NCI-H2081 (cell line): Measurements from ENCODE around the gene CAPN2.
A peak's percentile ranks its signal among the peaks of the same experiment; 100 is the strongest.
"Not testable (repeated sequence)": the region's sequence is repeated elsewhere in the genome, so short reads cannot be mapped to it uniquely, and the experiment has no call there.

Experiments
- DNase-seq, 2 experiments: peaks; one replicate each; lab custom pipeline; 2025; lab: John Stamatoyannopoulos, UW

CAPN2 gene

DNA sequence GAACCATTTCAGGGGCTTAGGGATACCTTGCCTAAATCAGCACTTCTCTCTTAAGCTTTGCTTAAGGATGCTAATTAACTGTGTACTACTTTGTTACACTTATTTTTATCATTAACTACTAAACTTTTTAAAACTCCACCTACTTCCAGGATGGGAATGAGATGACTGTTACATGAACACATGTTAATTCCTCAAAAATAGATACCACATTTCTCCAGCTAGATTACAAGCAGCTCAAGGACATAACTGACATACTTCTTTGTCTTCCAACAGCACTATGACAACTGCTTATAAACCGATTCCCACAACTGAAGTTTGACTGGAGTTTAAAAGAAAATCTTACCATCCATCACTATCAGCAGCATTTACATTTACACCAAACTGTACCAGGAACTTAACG, 79.7 kb downstream of the CAPN2 start:
- no peak for DNase-seq

DNA sequence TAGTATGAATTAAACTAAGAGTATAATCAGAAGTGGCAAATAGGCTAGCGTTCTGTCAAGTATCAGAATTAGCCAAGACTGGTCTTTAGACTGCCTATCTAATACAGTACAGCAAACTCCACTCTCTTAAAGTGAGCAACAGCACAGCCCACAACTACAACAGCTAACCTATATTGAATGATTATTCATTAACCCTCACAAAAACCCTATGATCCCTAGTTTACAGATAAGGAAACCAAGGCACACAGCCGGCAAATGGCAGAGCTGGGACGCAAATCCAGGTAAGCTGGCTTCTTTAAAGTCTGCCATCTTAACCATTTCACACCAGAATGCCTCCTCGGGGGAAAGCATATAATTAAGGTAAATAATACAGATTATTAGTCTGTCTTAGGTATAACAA, 81.4 kb downstream of the CAPN2 start:
- DNase-seq, result no peak

DNA sequence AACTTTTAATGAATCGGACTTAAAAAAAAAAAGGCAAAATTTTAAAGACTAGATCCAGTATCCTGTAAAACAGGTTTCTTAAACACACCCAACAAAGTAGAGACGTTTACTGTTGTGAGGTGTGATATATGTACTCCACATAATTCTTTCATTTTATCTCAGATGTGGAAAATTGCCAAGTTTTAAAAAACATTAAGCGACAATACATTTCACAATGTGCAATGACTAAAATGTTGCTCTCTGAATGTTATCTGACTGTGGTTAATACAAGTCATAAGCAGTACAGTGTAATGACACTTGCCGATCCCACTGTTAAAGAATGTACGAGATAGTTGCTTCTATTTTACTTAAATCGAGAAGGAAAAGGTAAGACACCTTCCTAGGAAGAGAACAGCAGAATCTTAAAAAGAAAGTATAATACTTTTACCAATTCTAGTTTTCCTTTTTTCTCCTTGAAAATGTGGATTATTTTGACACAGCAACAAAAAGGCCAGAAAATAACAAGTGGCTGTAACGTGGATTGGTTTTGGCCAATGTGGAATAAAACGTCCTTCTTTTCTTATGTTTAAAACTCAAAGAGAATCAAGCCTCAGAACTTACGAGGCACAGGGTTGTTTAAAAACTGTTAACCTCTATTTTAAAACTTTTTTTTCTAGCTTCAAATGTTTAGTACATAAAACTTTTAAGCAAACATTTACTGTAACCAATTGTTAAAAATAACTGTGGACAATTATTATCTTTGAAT, 82.0 kb downstream of the CAPN2 start:
- no peak for DNase-seq

DNA sequence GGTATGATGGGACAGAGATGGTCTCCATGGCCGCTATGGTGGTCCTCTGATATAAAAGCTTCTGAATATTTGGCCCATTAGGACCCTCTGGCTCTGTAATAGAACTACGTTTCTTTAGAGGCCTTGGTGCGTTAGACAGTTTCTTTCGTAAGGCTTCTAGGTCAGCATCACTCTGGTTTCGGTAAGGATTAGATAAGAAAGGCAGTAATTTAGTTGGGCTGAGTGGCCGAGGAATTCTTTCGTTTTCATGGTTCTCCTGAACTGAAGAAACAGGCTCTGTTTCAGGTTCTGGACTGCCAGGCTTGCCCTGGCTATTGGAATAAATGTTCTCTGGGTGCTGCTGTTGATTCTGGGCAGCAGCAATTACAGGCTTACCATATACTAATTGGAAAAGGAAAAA, 83.9 kb downstream of the CAPN2 start:
- no peak for DNase-seq

DNA sequence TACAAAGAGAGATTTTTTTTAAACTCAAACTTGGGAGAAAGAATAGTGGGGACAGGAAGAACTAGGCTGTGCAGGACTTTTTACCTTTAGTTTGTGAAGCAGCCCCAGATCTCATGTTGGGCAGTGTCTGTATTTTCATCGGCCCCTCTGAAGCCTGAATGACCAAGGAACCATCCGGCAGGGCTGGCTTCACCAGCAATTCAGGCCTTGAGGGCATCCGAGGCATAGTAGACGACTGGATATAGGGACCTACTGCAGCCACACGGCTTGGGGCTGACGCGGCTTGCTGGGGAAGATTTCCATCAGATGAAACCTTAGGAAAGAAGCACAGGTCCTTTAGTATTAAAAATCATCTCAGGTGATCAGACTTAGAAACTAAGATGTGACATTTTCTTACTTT, 89.7 kb downstream of the CAPN2 start:
- DNase-seq, result no peak

DNA sequence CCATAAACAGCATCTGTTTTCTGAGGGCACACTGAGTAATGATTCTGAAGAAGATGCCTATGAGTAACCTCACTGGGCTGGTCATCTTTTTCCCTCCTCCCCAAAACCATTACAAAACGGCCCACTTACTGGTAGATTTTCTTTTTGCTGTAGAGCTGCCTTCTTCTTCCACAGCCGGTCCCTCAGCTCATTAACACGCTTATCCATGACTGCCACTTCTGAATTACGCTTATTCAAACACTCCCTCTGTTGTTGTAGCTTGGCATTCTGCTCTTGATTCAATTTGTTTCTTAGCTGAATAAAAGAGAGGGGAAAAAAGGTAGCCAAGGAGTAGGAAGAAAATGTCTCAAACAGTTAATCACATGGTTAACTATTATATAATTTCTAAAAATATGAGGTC, 90.3 kb downstream of the CAPN2 start:
- DNase-seq, result no peak

DNA sequence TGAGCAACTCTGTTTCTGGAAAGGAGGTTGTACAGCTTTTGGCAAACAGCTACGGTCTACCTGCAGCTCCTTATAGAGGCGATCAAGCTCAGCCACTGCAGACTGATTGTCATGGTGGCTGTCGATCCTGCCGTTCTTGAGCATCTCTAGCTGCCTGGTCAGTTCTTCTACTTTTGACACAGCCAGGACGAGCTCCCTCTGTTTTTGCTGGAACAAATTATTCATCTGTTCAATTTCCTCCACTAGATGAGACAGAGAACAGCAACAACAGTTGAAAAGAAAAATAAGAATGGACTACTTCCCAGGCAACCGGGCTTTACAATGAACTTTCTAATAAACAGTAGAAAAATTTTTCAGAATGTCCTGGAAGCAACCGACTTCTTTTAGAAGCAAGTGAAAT, 90.9 kb downstream of the CAPN2 start:
- DNase-seq, result no peak

DNA sequence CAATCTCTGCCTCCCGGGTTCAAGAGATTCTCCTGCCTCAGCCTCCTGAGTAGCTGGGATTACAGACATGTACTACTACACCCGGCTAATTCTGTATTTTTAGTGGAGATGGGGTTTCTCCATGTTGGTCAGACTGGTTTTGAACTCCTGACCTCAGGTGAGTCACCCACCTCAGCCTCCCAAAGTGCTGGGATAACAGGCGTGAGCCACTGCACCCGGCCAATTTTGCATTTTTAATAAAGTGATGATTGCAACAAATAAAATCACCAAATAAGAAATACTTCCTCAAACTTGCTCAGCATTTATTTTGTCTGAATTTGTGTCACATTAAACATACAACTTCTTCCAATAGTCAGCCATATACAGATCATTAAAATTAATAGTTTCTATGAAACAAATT, 97.6 kb downstream of the CAPN2 start:
- DNase-seq, result not testable (repeated sequence)

DNA sequence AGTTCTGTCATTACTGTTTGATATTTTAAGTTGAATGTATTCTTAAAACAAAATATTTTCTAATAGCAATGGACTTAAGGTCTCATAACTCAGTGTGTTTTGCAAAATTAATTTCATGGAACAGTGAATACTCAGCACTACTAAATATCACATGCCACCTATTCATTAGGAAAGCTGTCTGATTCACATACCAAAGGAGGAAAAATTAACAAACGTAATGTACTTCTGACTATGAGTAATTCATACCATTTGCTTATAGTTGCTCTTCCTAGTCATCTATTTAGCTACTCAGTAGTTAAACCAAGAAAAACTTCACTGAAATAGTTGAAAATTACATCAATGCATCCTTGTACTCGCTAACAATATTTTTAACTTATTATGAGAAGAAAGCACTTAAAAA, 98.2 kb downstream of the CAPN2 start:
- DNase-seq, result no peak

DNA sequence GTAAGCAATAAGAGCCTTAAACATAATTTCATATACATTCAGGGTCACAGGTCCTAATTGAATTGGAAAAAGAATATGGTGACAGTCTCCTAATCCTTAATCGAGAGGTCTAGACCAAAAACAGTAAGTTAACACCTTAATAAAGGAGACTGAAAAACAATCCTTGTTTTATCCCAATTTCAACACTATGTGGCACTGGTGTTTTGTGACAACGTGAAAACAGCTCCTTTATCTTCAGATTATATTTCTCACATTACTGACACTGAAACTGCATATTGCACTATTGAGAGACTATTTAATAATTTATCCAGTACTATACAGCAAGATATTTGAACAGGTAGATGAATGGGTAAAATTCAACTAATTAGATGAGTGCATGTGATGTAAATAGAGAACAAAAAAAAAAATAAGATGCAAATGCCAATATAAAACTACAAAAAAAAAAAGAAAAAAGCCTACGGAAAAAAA, 99.3 kb downstream of the CAPN2 start:
- DNase-seq, result peak in 1 of 2 experiments; percentile 34

DNA sequence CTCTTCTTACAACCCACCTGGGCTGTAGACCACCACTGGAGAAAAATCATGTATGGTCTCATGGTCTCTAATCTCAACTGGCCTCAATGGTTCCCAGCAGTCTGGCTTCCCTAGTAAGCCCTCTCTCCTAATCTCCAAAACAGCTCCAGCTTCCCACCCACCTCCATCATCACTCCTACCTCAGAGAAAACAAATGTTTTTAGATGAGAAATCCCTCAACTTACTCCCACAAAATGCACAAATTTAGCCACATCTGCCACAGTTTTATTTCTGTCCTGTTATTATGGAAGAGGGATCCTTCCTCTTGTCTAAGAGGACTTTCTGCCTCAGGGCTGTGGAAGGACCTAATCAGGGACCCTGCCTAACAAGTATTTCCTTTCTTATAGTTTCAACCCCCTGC, 101.3 kb downstream of the CAPN2 start:
- no peak for DNase-seq

DNA sequence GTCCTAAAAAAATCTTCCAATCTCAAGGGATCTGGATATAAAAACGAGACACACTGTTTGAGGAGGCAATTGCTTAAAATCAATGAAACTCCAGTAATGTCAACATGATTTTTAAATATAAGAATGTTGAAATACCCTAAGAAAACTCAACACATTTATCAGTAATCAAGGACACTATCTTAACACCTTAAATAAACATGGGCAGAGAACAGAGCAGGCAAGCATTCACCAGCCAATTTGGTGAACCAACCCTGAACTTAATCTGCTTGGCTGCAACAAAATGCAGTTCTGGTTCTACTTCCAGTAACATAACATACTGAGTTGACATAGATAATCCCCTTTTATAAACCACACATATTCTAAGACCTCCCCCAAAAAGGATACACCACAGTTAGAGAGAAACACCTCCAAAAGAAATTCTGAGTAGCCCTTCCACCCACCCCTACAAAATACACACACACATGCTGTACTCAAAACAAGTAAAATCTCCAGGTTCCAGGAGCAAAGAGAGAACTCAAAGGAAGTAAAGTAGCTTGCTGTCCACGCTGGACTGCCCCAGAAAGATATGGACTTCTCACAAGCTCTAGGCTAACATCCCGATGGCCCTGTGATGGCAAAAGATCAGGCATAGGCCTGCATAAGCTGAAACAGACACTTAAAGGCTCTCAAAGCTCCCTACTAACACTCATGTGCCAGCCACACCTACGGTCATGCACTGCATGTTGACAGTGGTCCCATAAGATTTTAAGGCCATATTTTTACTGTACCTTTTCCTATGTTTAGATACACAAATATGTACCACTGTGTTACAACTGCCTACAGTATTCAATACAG, 102.9 kb downstream of the CAPN2 start:
- DNase-seq, result no peak

DNA sequence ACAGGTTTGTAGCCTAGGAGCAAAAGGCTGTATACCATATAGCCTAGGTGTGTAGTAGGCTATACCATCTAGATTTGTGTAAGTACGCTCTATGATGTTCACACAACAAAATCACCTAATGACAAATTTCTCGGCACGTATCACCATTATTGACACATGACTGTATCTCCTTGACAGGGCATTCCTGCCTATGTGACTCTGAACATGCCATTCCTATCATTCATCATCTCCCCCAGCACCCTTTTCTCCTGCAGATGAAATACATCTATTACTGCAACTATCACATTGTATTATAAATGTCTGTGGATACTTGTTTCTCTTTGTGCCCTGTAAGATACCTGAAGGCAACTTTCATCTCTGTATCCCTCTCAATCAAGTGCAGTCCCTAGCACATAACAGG, 103.5 kb downstream of the CAPN2 start:
- no peak for DNase-seq

DNA sequence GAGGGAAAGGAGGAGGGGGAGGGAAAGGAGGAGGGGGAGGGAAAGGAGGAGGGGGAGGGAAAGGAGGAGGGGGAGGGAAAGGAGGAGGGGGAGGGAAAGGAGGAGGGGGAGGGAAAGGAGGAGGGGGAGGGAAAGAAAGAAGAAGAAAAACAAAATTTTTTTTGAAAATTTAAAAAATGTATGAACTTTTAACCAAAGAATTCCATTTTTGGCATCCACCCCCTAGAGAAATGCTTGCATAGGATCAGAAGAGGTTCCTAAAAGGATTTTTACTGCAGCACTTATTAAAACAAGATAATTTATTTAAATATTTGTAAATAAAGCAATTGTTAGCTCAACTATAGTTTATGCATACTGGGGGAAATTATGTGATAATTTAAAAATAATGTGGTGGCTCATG, 104.9 kb downstream of the CAPN2 start:
- DNase-seq, result not testable (repeated sequence)

DNA sequence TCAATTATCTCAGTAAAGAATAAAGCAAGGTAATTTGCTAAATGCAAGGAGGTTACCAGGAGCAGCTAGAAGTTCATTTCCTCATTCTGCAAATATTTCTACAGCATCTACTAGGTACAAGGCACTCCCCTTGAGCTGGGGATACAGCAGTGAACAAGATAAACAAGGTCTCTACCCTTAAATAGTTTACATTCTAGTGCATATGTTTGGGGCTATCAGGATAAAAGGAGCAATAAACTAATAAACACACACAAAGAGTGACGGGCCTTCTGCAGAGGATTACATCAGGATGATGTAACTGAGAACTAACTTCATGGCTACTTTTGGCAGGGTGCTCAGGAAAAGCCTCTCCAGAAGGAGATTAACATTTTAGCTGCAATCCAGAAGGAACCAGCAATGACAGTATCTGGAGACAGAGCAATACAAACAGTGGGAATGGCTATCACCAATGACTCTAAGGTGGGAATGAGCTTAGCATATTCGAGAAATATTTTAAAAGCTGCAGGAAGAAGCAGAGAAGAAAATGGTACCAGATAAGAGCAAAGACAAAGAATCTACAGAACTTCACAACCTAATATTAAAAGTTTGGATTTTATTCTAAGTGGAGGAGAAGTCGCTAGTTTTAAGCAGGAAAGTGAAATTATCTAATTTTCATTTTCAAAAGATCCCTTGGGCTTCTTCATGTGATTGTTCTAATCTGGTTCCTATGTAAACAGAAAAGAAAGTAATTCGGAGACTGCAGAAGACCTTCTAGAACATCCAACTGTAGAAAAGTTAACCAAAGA, 107.6 kb downstream of the CAPN2 start:
- no peak for DNase-seq

DNA sequence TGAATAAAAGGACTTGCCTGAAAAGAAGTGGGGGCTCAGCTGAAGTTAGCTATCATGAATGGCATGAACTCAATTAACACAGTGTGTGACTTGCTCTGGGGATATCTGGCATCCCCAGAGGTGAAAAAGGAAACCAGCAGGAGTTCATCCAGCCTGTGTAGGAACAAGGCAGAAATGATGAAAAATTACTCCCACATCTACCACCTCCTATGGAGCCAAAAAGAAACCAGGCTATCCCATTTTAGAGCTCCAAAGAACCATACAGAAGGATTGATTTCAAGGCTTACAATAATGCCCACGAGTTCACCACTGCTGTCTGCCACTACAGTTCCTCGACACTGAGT, 108.1 kb downstream of the CAPN2 start:
- DNase-seq, result peak in 1 of 2 experiments; percentile 38

DNA sequence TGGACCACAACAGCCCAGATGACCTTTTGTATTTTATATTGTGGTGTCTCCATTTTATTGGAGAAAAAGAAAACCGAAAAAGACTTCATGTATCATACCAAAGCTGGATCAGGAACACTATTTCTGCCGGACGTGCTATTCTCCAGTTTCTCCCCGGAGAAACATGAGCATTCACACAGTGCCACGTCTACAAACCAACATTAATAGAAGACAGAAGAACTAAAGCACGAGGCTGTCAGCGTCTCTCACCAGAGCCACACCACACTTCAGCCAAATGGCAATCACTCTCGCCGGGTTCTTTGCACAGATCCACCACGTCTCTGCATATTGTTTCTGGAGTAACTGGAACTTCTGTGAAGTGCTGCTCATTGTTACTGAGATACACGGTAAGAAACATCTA, 108.6 kb downstream of the CAPN2 start:
- no peak for DNase-seq

DNA sequence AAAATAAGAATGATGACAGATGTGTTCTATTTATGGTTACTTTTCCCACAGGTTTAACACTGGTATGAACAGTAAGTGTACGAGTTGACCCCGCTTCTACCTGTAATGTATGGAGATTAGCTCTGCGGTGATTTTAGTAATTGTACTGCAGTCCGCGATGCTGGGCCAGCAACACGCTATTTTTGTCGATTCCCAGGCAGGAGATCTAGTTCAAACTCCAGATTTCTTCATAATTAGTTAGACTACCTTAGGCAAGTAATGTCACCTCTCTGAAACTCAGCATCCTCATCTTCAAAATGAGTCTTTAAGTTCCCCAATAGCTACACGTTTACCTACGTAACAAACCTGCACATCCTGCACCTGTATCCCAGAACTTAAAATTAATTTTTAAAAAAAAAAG, 111.9 kb downstream of the CAPN2 start:
- DNase-seq, result peak in 1 of 2 experiments; percentile 14

DNA sequence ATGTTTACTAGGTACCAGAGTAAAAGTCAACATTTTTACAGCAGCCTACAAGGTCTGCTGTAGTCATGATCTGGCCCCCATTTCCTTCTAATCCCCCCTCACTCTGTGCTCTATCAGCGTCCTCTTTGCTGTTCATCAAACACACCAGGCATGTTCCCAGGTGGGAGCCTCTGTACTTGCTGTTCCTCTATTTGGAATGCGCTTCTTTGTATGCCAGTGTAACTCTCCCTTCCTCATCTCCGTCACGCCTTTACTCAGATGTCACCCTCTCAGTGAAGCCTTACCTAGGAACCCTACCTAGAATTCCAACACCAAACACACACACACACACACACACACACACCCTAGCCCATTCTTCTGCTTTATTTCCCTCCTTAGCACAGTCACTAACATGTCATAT, 112.4 kb downstream of the CAPN2 start:
- DNase-seq, result no peak
